Stimulated activated CD4-positive, alpha-beta T cell treated with anti-CD3 and anti-CD28 coated beads, Interleukin-15, amount 100 ng/mL, for 48 hours (primary cell): ENCODE data around the gene OCLN.
"Not testable (repeated sequence)": the region's sequence is repeated elsewhere in the genome, so short reads cannot be mapped to it uniquely, and the experiment has no call there.

ENCODE experiments used
- DNase-seq, 2 donors: peaks; one replicate each; pipeline ENCODE4 v3.0.0-alpha.2; 2020; ENCODE audit warnings: low read depth in 2 of 2

OCLN gene

GRCh38 chr5:69528035-69528434 is 35.4 kb downstream of the OCLN start:
- no peak for DNase-seq

GRCh38 chr5:69528609-69529008 is 36.0 kb downstream of the OCLN start:
- no peak for DNase-seq

GRCh38 chr5:69530561-69531405 is 38.2 kb downstream of the OCLN start:
- DNase-seq: no peak

- DNase-seq: no peak
These were observed 38.8 kb downstream of the OCLN start for GRCh38 chr5:69531406-69531801.

- DNase-seq: not testable (repeated sequence)
These were observed 45.3 kb downstream of the OCLN start for GRCh38 chr5:69537911-69538310.

GRCh38 chr5:69538735-69539134 is 46.1 kb downstream of the OCLN start:
- DNase-seq: not testable (repeated sequence)

GRCh38 chr5:69541347-69541746 is 48.8 kb downstream of the OCLN start:
- DNase-seq: not testable (repeated sequence)

- not testable (repeated sequence) for DNase-seq
These were observed 50.4 kb downstream of the OCLN start for GRCh38 chr5:69542838-69543618.

GRCh38 chr5:69544602-69545001 is 52.0 kb downstream of the OCLN start:
- DNase-seq: not testable (repeated sequence)

- peak; percentile 56 to 60 for DNase-seq
These were observed 67.3 kb downstream of the OCLN start, which contains the start of gene GTF2H2C for GRCh38 chr5:69559908-69560330. Gene GTF2H2C, plus strand, starts transcription at chr5:69560191. Its CDS starts 4,942 bp downstream, at chr5:69565133.

- not testable (repeated sequence) for DNase-seq
These were observed 68.2 kb downstream of the OCLN start for GRCh38 chr5:69560587-69561431.

GRCh38 chr5:69566172-69566571 is 73.6 kb downstream of the OCLN start:
- DNase-seq: not testable (repeated sequence)

GRCh38 chr5:69568072-69568471 is 75.5 kb downstream of the OCLN start:
- DNase-seq: not testable (repeated sequence)

GRCh38 chr5:69583356-69583755 is 90.8 kb downstream of the OCLN start:
- DNase-seq: not testable (repeated sequence)

- not testable (repeated sequence) for DNase-seq
These were observed 103.7 kb downstream of the OCLN start for GRCh38 chr5:69596114-69596840.

- DNase-seq: not testable (repeated sequence)
These were observed 109.4 kb downstream of the OCLN start for GRCh38 chr5:69601947-69602346.

GRCh38 chr5:69606839-69607238 is 114.2 kb downstream of the OCLN start:
- DNase-seq: not testable (repeated sequence)
